CD14-positive monocyte (primary cell): Measurements from ENCODE around the gene CHST11. TPM values are rescaled to one million over a fixed set of nuclear protein-coding genes. Genes with fewer than 3 reads are reported as not detected.
A peak's percentile ranks its signal among the peaks of the same experiment; 100 is the strongest.

Experiments used
- DNase-seq, 3 donors: peaks; one replicate each; pipeline ENCODE4 v3.0.0-alpha.2; 2011 to 2022
- H2AFZ ChIP-seq: 2 replicates; pipeline ENCODE4 v1.6.0; 2012; ENCODE audit warnings: mild to moderate bottlenecking, low read depth, low read length, inconsistent platforms; ENCODE audit not compliant: insufficient read depth, poor library complexity, severe bottlenecking
- H3K27ac ChIP-seq, 2 donors: 1 replicate in 1 of 2; 2 replicates in 1 of 2; pipeline ENCODE4 v1.5.1; 2012 to 2013; ENCODE audit warnings: low read length in 2 of 2, control low read depth in 1 of 2, inconsistent platforms in 1 of 2, low read depth in 1 of 2, mild to moderate bottlenecking in 1 of 2
- H3K27me3 ChIP-seq, 2 donors: one replicate each; pipeline versions ENCODE4 v1.6.0 to v1.6.1; 2011 to 2013; ENCODE audit warnings: low read length in 2 of 2; ENCODE audit not compliant: control insufficient read depth in 2 of 2, insufficient read depth in 2 of 2
- H3K36me3 ChIP-seq, 2 donors: replicated peaks in 1 of 2; 1 replicate in 1 of 2; 2 replicates in 1 of 2; pipeline versions ENCODE4 v1.5.1 to v1.6.1; 2012 to 2013; ENCODE audit warnings: low read length in 2 of 2, control low read depth in 1 of 2, inconsistent platforms in 1 of 2, mild to moderate bottlenecking in 1 of 2; ENCODE audit not compliant: insufficient read depth in 2 of 2, control insufficient read depth in 1 of 2
- H3K4me1 ChIP-seq, 2 donors: 1 replicate in 1 of 2; 2 replicates in 1 of 2; pipeline versions ENCODE4 v1.5.1 to v1.6.1; 2012 to 2013; ENCODE audit warnings: low read length in 2 of 2, control low read depth in 1 of 2, inconsistent platforms in 1 of 2, mild to moderate bottlenecking in 1 of 2, moderate library complexity in 1 of 2; ENCODE audit not compliant: insufficient read depth in 2 of 2, control insufficient read depth in 1 of 2
- H3K4me2 ChIP-seq: replicated peaks from 2 replicates; pipeline ENCODE3; 2012; ENCODE audit warnings: low read length, moderate library complexity, mild to moderate bottlenecking; ENCODE audit not compliant: poor library complexity, severe bottlenecking; ENCODE audit errors: extremely low read depth
- H3K4me3 ChIP-seq, 3 experiments: fragments of 200-600 bp in 1 of 3; sonication (generic) in 1 of 3; replicated peaks in 1 of 3; 1 replicate in 2 of 3; 2 replicates in 1 of 3; pipeline ENCODE4 v1.5.1; 2011 to 2013; ENCODE audit warnings: low read length in 3 of 3, mild to moderate bottlenecking in 3 of 3, control low read depth in 2 of 3, low read depth in 2 of 3, inconsistent platforms in 1 of 3, moderate library complexity in 1 of 3
- H3K79me2 ChIP-seq: 2 replicates; pipeline ENCODE4 v1.6.0; 2012; ENCODE audit warnings: mild to moderate bottlenecking, control low read depth, inconsistent platforms, low read length, moderate library complexity; ENCODE audit not compliant: insufficient read depth
- H3K9ac ChIP-seq: 2 replicates; pipeline ENCODE4 v1.6.0; 2017; ENCODE audit warnings: low read length, mild to moderate bottlenecking; ENCODE audit not compliant: insufficient read depth, poor library complexity, severe bottlenecking
- H3K9me3 ChIP-seq, 2 donors: replicated peaks in 1 of 2; 1 replicate in 1 of 2; 2 replicates in 1 of 2; pipeline versions ENCODE4 v1.5.1 to v1.6.1; 2012 to 2013; ENCODE audit warnings: low read length in 2 of 2, control low read depth in 1 of 2; ENCODE audit not compliant: control insufficient read depth in 1 of 2, insufficient read depth in 1 of 2
- H4K20me1 ChIP-seq: 2 replicates; pipeline ENCODE4 v1.6.0; 2012; ENCODE audit warnings: mild to moderate bottlenecking, low read length, control low read depth, moderate library complexity; ENCODE audit not compliant: insufficient read depth
- H3K27ac Mint-ChIP-seq, 7 donors: one replicate each; pipeline ENCODE4 v1.8.0; 2020; ENCODE audit warnings: mild to moderate bottlenecking in 7 of 7, mixed read lengths in 7 of 7, moderate library complexity in 6 of 7, inconsistent platforms in 2 of 7
- H3K27me3 Mint-ChIP-seq, 3 donors: one replicate each; pipeline ENCODE4 v1.8.0; 2021 to 2022; ENCODE audit warnings: low read depth in 3 of 3, mild to moderate bottlenecking in 3 of 3, mixed read lengths in 3 of 3, moderate library complexity in 3 of 3, inconsistent platforms in 1 of 3
- H3K36me3 Mint-ChIP-seq, 2 donors: one replicate each; pipeline ENCODE4 v1.8.0; 2020; ENCODE audit warnings: mixed read lengths in 2 of 2, inconsistent platforms in 1 of 2, mild to moderate bottlenecking in 1 of 2
- H3K4me1 Mint-ChIP-seq: one replicate; pipeline ENCODE4 v1.8.0; 2020; ENCODE audit warnings: mild to moderate bottlenecking, mixed read lengths
- H3K4me3 Mint-ChIP-seq, 2 donors: one replicate each; pipeline ENCODE4 v1.8.0; 2020; ENCODE audit warnings: mild to moderate bottlenecking in 2 of 2, mixed read lengths in 2 of 2, moderate library complexity in 1 of 2
- H3K9me3 Mint-ChIP-seq, 7 donors: one replicate each; pipeline ENCODE4 v1.8.0; 2020 to 2022; ENCODE audit warnings: mixed read lengths in 7 of 7, mild to moderate bottlenecking in 6 of 7, moderate library complexity in 6 of 7, inconsistent platforms in 2 of 7
- CTCF ChIP-seq: fragments of 200-600 bp; IDR thresholded peaks from one replicate; pipeline ENCODE4 v1.8.0; 2022; ENCODE audit warnings: antibody characterized with exemption, mild to moderate bottlenecking
- WGBS: methylation state at CpG from one replicate; pipeline ENCODE4 v1.1.5; 2013; ENCODE audit warnings: missing lambda C conversion rate; ENCODE audit not compliant: insufficient coverage; 5-methylcytosine and 5-hydroxymethylcytosine counted together
- intact Hi-C, 2 donors: fragments of 100-400 bp; cut with micrococcal nuclease; formaldehyde crosslinking; loops; one replicate each; pipeline versions ENCODE4 v1.15.0 to v1.15.1; 2023
- polyA plus RNA-seq, 3 donors: library from polyadenylated mRNA; depleted of rRNA in 1 of 3; unstranded in 2 of 3; stranded (reverse) in 1 of 3; fragments of 300-500 nt in 2 of 3; fragments of >200 nt in 1 of 3; fragmentation: Illumina TruSeq in 2 of 3; gene quantifications; 1 replicate in 2 of 3; 2 replicates in 1 of 3; pipeline ENCODE4 v1.2.3, GENCODE V29; 2012 to 2021

CHST11 gene
- polyA plus RNA-seq, 3 donors: 44.4 to 66.6 (median 48.4) TPM

- H3K27ac ChIP-seq: no peak overlapping the region
- H3K79me2 ChIP-seq: peaks cover 96% of the 10 kb centered on the region
- Mint-ChIP-seq H3K27me3 (no peaks in the 10 kb centered on the region), H3K9me3 (no peaks in the 10 kb centered on the region), H3K4me1 (peaks cover 33% of the 10 kb centered on the region), H3K4me3 (no peak overlapping the region), H3K27ac (peak overlapping the region in 4 of 7 donors; percentile 6 to 56 (median 18)), H3K36me3 (peaks cover 31 to 50% of the 10 kb centered on the region in 2 donors)
- no peaks in the 10 kb centered on the region for H3K9me3 ChIP-seq
- H3K27me3 ChIP-seq: no peaks in the 10 kb centered on the region
- peaks cover 93% of the 10 kb centered on the region for H4K20me1 ChIP-seq
- no peak for TF ChIP-seq CTCF
- intact Hi-C loops: no loop called here
- no peak for DNase-seq
- no peak overlapping the region for H3K4me2 ChIP-seq
- 92% methylated on average over 6 of the region's 9 CpGs for WGBS
- peaks cover 0 to 7% of the 10 kb centered on the region in 2 donors for H3K4me1 ChIP-seq
- H2AFZ ChIP-seq: no peak overlapping the region
- no peak overlapping the region for H3K9ac ChIP-seq
- peaks cover 9 to 55% of the 10 kb centered on the region in 2 donors for H3K36me3 ChIP-seq
- H3K4me3 ChIP-seq: no peak overlapping the region
These were observed 253.1 kb downstream of the CHST11 start for GRCh38 chr12:104709692-104710435.

DNA sequence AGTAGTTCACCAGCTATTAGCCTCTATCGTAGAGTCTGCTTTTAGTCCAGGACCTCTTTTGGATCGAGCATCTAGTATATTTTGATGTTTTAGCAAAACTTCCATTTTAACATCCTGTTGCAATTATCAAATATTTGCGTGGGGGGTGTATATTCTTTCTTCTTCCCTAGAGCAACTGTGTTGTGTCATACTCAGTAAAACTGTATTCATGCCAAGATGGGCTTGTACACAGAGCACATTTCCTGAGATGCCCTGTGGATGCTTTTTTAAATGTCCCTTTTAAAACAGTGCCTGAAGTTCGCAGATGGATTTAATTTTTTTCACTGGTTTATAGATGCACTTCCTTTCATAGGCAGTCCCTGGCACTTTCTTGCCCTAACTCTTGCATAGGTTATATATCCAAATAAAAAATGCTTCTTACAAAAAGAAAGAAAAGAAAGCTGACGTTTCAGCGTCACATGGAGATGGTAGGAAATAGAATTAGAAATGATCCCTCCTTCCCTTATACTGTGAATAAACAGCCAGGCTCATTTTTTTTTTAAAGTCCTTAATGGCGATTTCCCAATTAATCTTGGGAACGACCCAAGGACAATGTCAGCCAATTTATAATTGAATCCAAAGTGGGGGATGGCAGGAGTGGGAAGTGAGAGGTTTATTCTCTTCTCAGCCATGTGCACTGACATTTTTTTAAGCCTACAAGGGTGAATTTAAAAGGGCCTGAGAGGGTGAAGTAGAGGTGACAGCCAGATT lies 254.4 kb downstream of the CHST11 start:
- WGBS: no CpG with 5 or more reads among the region's 8 CpGs
- H3K4me1 Mint-ChIP-seq: peaks cover 33% of the 10 kb centered on the region
- Histone ChIP-seq H3K4me1 (peaks cover 0 to 7% of the 10 kb centered on the region in 2 donors), H3K9me3 (no peaks in the 10 kb centered on the region), H3K27ac (no peak overlapping the region), H3K4me3 (no peak overlapping the region), H3K9ac (no peak overlapping the region), H4K20me1 (peaks cover 93% of the 10 kb centered on the region), H2AFZ (no peak overlapping the region), H3K79me2 (peaks cover 98% of the 10 kb centered on the region), H3K27me3 (no peaks in the 10 kb centered on the region), H3K4me2 (no peak overlapping the region), H3K36me3 (peaks cover 9 to 55% of the 10 kb centered on the region in 2 donors)
- TF ChIP-seq CTCF: no peak
- peaks cover 0 to 2% (median 0%) of the 10 kb centered on the region in 3 donors for H3K27me3 Mint-ChIP-seq
- H3K4me3 Mint-ChIP-seq: no peak overlapping the region
- DNase-seq: no peak
- no peak overlapping the region for H3K27ac Mint-ChIP-seq
- H3K9me3 Mint-ChIP-seq: no peaks in the 10 kb centered on the region
- peaks cover 30 to 45% of the 10 kb centered on the region in 2 donors for H3K36me3 Mint-ChIP-seq
- intact Hi-C loops: no loop called here
